ENCODE results near the gene ARHGAP6.

The ARHGAP6 gene

GRCh38 chrX:11215191-11215921, 450.4 kb downstream of the ARHGAP6 start:
- no peak overlapping the region for H3K4me3 ChIP-seq (ENCODE audit: low read depth, low read length)
- no peak for TF ChIP-seq CTCF (IDR thresholded peaks at IDR 0.05; ENCODE audit: low read depth, low read length)

- no peak for TF ChIP-seq CTCF (IDR thresholded peaks at IDR 0.05; ENCODE audit: low read depth, low read length)
- H3K4me3 ChIP-seq (ENCODE audit: low read depth, low read length) = no peak overlapping the region
Observed at GRCh38 chrX:11214346-11215190, 451.2 kb downstream of the ARHGAP6 start.

- H3K4me3 ChIP-seq (ENCODE audit: low read depth, low read length) = no peak overlapping the region
- TF ChIP-seq CTCF (IDR thresholded peaks at IDR 0.05; ENCODE audit: low read depth, low read length) = no peak
Observed at GRCh38 chrX:11212741-11213140, 453.0 kb downstream of the ARHGAP6 start.

- TF ChIP-seq CTCF (IDR thresholded peaks at IDR 0.05; ENCODE audit: low read depth, low read length) = no peak
- no peak overlapping the region for H3K4me3 ChIP-seq (ENCODE audit: low read depth, low read length)
Observed at GRCh38 chrX:11210415-11210801, 455.3 kb downstream of the ARHGAP6 start.

- no peak for TF ChIP-seq CTCF (IDR thresholded peaks at IDR 0.05; ENCODE audit: low read depth, low read length)
- H3K4me3 ChIP-seq (ENCODE audit: low read depth, low read length) = no peak overlapping the region
Observed at GRCh38 chrX:11209798-11210414, 455.8 kb downstream of the ARHGAP6 start.

GRCh38 chrX:11206716-11207115, 459.0 kb downstream of the ARHGAP6 start:
- H3K4me3 ChIP-seq (ENCODE audit: low read depth, low read length) = no peak overlapping the region
- TF ChIP-seq CTCF (IDR thresholded peaks at IDR 0.05; ENCODE audit: low read depth, low read length) = no peak

- TF ChIP-seq CTCF (IDR thresholded peaks at IDR 0.05; ENCODE audit: low read depth, low read length) = no peak
- H3K4me3 ChIP-seq (ENCODE audit: low read depth, low read length) = no peak overlapping the region
Observed at GRCh38 chrX:11205796-11206195, 459.9 kb downstream of the ARHGAP6 start.
